Activated T-helper 9 cell treated with anti-CD3 and anti-CD28 coated beads, Interleukin-2, amount 50 U/mL, for 16 hours (primary cell): ENCODE results near the gene EIF4H.
"Not testable (repeated sequence)": the region's sequence is repeated elsewhere in the genome, so short reads cannot be mapped to it uniquely, and the experiment has no call there.

Experiments used
- DNase-seq: peaks from one replicate; pipeline ENCODE4 v3.0.0-alpha.2; 2020; ENCODE audit warnings: low read depth

Gene EIF4H

DNA sequence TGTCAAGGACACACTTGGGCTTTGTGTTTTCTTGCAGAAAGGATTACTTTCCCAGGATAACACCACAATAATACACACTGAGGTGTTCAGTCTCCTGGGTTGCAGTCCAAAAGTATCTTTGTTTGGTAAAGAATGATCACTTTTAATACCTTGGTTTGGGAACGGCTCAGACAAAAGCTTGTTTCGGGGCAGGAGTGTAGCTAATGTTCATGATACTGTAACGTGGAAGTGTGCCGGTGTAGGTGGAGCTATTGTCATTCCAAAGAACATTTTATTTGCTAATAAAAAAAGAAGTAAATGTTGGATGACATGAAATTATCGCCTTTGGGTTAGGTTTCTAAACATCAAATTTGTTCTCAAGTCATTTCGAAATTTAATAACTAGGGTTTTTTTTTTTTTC, 1.2 kb downstream of the EIF4H start:
- no peak for DNase-seq

DNA sequence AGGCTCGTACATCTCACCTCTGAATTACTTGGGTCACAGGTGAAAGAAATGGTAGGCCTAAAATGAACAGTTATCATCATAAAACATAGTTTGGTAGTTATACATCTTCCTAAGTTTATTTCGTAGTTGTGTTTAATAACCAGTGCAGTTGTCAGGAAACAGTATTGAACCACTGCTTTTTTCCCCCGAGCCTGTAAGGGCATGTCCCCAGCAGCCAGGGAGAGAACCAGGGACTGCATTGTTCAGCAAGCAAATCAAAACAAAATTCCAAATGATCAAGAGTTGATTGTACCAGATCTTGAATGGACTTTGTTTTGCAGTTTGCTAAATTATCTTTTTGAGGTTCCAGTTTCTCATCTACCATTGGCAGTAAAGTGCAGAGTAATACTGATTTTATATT, 2.4 kb downstream of the EIF4H start:
- DNase-seq = no peak

DNA sequence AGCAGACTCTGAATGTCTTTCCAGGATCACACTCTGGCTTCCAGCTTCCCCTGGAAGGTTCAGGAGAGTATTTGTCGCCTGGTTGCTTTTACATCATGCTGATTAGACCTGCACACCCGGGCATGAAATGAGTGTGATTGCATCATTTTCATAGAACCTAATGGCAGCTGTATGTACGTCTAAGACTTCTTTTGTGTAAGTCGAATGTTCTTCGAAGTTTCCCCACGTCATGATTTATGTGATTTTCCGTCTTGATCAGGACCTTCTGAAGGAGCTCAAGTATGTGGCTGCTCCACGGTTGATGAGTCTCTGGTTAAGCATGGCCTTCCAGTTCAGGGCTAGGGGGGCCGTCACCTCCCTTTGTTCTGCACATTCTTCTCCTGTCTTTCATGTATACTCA, 4.5 kb downstream of the EIF4H start:
- no peak for DNase-seq

DNA sequence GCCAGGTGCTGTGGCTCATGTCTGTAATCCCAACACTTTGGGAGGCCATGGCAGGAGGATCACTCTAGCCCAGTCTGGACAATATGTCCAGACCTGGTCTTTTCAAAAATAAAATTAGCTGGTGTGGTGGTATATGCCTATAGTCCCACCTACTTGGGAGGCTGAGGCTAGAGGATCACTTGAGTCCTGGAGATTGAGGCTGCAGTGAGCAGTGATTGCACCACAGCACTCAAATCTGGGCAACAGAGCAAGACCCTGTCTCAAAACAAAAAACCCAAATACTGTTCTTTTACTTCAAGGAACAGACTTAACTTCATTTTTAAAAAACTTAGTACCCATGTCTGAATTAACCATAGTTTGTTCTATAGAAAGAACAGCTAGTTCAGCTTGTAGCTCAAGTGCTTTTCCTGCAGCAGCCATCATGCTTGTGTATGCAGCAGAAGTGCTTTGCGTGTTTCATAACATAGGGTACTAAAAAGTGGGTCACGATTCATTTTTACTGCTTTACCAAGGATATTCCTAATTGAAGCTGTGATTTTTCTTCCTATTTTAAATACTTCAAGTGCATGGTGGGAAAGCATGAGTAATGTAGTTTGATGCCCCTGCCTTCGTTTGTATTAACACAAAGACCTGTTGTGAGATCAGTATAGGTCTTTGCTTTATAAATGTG, 5.9 kb downstream of the EIF4H start:
- DNase-seq = no peak

DNA sequence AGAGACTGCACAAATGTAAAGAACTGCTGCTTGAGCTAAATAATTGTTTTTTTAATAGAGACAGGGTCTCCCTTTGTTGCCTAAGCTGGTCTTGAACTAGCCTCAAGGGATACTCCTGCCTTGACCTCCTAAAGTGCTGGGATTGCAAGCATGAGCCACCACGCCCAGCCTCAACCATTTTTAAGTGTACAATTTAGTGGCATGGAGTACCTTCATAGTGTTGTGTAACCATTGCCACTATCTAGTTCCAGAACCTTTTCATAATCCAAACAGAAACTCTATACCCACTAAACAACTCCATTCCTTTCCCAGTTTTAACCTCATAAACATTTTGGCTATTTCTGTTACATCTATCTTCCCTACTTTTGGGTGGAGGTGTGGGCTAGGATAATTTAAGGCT, 6.7 kb downstream of the EIF4H start:
- no peak for DNase-seq

DNA sequence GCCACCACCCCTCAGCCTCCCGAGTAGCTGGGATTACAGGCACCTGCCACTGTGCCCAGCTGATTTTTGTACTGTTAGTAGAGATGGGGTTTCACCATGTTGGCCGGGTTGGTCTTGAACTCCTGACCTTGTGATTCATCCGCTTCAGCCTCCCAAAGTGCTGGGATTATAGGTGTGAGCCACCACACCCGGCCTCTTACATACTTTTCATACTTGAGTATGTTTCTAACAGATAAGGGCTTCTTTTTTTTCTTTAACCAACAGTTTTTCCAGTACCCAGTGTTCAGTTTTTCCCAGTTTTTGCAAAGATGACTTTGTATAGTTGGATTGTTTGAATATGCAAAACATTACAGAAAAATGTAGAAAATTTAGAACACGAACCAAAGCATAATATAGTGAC, 7.7 kb downstream of the EIF4H start:
- DNase-seq = no peak

DNA sequence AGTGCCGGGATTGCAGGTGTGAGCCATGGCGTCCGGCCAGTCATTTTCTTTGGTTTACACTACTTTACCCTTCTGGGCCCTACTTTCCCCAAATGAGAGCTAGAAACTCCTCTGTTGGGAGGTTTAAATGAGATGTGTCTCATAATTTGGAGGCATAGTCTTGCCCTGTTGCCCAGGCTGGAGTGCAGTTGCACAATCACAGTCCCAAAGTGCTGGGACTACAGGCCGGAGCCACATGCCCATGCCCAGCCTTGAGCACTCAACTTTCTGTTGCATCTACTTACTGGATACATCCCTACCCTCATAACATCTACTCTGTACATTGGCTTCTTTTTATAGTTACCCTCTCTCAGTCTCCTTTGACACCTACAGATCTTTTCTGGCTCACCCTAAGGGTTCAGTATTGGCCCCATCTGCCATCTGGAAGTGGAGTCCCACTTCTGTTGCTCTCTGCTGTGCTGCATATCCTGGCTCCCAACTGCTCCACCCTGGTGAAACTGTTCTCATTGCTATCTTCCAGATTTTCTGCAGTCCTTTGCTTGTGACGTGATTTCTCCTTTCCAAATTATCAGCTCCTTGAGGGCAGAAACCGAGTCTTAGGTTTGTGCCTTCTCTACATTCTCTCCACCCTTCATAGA, 8.4 kb downstream of the EIF4H start:
- DNase-seq = no peak

DNA sequence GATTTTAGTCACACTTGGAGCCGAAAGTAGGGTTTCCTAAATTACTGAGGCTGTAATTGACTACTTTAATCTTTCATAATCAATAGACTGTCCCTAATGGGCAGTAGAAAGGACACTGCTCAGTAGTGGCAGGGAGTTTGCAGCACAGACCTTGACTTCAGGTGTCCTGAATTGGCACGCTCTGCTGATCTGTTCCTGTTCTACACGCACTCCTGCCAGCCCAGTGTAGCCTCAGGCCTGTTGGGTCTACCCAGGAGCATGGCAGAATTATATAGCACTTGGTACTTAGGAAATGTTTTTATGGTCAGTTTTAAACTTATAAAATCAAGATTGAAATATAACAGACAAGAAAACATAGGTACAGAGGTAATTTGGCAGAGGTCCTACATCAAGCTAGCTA, 9.0 kb downstream of the EIF4H start:
- no peak for DNase-seq

DNA sequence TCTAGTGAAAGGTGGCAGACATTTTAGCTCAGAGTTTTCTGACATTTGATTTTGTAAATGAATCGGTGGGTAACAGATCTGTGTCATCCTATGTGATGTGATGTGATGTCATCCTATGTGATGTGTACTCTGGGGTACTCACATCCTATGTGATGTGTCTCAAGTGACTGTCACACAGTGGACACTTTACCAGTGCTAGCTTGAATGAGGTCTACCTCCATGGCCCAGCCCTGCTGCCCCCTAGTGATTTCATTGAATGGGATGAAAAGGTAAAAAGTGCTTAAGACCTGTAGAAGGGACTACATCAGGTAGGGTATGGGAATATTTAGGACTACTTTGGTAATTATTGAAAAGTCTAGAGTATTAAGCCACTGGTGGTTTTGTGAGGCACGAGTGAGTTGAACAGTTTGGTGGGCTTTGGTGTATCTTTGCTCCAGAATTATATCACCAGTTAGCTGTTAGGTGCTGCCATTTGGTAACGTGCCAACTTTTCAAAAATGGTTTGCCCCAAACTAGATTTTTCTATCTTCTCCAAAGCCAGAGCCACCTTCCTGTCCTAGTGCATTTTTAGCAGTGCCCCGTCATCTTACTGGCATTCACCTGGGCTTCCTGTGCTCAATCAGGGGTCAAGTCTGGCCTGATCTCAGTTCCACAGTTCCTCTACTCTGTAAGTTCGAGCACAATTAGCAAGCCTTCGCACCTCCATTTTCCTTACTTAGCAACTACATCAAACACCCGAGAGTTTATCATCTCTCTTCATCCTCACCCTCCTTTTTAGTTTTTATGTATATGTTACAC, 9.7 kb downstream of the EIF4H start:
- DNase-seq = no peak

DNA sequence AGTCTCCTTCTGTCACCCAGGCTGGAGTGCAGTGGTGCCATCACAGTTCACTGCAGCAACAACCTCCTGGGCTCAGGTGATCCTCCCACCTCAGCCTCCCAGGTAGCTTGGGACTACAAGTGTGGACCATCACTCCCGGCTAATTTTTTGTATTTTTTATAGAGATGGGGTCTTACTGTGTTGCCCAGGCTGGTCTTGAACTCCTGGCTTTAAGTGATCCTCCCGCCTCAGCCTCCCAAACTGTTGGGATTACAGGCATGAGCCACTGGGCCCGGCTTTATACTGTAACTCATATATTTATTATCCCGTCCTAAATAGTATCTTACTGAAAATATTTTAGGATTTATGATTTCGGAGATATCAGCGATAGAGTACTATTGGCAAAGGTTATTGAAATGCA, 10.9 kb downstream of the EIF4H start:
- no peak for DNase-seq

DNA sequence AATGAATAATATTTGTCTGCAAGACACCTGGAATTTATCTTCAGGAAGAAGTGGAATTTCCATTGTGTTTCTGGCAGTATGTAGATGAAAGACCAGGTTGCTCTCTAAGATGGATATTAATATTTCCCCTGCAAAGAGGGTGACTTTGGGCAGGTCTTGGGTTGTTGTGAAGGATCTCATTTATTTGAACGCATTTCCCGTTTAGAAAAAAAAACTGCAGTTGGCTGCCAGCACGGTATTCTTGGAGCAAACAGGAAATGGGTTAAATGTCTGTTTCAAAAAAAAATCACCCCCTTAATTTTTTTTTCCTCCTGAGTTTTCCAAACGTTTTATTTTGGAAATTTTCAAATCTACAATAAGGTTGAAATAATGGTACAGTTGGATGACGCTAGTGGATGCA, 11.5 kb downstream of the EIF4H start:
- no peak for DNase-seq

DNA sequence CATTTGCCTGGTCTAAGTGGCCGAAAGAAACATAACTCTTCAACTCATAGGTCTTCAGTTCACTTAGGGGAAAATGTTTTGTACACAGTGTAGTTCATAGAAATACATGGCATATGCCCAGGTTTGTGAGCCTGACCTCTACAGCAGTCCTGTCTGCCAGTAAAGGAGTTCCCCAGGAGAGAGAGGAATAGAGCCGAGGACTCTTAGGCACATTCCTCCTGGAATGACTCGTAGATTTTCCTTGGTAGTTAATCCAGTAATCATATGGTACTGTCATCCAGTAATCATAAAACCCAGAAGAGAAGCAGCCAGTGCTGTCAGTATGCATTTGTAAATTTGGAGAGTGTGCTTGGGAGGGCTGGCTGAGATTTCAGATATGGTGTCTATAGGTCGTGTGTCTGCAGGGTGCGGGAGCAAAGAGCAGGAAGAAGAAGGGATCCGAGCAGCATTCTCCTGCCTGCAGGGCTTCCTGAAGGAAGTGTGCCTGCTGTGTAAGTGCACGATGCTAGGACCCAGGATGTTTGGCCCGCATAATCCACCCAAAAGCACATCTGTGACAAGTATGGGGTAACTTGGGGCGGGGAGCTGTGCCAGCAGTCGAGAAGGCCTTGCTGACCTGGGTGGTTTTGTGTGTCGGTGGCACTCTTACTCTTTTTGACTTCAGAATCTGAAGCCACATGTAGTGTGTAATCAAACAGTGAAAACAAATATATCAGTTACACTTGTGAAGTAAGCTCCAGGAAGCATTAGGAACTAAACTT, 13.9 kb downstream of the EIF4H start:
- DNase-seq = no peak

DNA sequence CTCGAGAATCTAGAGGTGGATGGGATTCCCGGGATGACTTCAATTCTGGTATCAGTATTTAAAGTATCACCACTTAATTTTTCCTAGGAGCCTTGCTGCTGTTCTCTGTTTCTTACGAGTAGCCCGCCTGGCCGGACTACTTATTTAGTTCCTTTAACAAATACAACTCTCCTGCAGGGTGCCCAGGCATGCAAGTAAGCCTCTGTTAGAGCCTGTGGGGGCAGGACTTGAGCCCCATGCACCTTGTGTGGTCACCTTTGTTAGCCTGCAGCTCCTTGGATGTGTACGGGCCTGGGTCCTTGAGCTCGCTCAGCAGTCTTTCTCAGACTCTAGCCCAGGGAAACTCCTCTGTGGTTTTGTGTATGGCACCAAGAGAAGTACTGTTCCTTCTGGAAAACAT, 16.1 kb downstream of the EIF4H start:
- no peak for DNase-seq

DNA sequence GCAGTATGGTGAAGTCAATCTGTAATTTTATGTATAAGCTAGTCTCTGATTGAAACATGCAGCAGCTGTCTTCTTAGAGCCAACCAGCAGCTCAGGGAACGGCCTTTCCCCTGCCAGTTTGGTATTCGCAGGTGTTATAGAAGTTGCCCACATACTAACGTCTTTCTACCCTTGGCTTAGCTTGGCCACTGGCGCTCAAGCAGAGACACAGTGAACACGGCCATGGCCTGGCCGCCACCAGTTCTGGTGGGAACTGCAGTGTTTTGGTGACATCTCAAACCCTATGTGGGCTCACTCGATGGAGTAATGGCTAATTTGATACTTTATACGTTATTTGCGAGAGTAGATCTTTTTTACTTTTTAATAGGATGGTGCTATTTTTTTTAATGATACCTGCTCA, 17.1 kb downstream of the EIF4H start:
- no peak for DNase-seq

DNA sequence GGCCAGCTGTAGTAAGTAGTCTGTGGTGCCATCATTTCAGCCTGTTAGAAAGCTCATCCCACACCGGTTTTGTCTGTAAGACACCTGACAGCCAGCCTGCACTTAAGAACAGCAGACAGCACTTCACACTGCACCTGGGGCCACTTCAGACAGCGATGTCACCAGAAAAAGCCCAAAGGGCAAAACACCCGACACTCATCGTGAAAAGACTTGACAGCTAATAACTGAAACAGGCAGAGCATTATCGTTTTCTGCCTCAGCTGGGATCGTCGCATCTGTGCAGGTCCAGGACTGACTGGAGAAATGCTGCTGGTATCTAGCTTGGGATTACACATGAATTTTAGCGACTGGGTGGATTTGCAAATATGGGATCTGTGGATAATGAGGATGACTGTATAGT, 18.9 kb downstream of the EIF4H start:
- DNase-seq = no peak

DNA sequence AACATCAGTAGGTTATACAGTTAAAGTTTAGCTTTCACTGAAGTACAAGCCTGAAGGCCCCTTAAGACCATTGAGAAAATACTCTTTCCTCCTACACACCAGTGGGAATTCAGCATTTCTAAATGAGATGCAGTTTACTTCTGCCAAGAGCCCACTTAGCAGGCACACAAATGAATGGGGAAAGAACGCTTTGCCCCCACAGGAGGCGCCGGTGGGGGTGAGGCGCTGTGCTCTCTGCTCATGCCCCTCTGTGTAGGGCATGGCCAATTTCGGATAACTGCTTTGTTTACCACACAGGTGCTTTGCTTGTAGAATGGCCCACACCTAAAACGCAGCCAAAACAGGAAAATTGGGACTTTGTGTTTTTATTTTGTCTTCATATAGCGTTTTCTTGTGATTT, 19.8 kb downstream of the EIF4H start:
- DNase-seq = no peak

DNA sequence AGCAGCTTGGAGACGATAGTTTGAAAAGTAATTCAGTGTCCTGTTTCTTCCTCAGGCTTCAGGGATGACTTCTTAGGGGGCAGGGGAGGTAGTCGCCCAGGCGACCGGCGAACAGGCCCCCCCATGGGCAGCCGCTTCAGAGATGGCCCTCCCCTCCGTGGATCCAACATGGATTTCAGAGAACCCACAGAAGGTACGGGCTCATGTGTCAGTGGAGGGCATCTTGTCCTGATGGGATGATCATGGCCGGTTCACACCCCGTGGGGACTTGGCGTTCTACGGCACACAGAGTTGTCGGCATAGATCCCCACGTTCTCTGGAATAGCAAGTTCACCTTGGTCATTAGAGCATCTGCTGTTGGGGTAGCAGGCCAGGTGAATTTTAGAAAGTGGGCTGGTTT, 20.5 kb downstream of the EIF4H start:
- no peak for DNase-seq

DNA sequence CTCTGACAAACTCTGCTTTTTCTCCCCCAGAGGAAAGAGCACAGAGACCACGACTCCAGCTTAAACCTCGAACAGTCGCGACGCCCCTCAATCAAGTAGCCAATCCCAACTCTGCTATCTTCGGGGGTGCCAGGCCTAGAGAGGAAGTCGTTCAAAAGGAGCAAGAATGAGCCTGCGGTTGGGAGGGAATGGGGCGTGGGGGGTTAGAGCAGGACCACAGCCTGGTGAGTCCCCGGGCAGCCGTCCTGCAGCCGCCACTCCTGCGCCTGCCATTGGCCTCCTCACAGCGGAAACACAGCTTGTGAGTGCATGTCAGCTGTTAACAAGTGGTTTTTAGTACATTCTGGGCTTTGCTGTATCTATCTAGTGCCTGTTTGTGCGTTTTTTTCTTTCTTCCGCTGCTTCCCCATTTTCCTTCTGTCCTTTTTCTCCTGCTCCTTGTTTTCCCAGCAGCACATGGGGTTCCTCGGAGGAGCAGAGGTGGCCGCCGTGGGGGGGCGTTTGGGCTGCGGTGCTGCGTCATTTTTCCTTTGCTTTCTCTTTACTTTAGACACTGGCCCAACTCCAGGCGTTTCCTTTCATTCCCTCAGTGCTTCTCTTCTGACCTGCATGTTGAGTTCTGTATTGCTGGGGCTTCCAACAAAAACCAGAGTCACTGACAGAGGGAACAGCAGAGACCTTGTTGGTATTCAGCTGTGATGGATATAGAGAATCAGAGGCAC, 21.1 kb downstream of the EIF4H start:
- DNase-seq = not testable (repeated sequence)

DNA sequence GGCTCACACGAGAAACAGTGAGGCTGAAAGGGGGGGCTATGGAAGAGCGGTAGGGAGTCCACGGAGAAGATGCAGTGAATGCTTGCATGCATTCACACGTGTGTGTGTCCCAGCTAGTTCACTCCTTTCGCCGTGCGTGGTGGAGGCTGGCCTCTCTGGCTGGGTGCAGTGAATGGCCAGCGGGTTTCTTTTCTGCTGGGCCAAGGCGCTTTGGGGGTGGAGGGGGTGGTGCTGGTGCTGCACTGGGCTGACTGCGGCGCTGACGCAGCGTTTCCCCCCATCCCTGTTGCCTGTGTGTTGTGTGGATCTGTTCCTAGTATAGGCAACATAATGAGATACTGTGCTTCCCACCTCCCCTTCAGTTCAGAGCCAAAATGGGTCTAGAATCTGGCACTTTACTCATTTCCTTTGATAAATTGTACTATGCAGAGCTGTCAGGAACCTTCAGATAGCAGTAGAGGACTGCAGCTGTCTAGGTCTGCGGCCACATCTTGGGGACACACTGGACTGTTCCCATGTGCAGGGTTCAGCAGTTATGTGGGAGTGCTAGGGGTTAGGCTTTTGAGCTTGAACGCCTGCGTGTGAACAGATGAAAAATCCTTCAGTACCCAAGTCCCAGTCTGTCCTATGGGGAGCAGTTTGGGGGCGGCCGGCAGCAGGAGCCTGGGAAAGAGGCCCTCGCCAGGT, 22.0 kb downstream of the EIF4H start:
- not testable (repeated sequence) for DNase-seq

DNA sequence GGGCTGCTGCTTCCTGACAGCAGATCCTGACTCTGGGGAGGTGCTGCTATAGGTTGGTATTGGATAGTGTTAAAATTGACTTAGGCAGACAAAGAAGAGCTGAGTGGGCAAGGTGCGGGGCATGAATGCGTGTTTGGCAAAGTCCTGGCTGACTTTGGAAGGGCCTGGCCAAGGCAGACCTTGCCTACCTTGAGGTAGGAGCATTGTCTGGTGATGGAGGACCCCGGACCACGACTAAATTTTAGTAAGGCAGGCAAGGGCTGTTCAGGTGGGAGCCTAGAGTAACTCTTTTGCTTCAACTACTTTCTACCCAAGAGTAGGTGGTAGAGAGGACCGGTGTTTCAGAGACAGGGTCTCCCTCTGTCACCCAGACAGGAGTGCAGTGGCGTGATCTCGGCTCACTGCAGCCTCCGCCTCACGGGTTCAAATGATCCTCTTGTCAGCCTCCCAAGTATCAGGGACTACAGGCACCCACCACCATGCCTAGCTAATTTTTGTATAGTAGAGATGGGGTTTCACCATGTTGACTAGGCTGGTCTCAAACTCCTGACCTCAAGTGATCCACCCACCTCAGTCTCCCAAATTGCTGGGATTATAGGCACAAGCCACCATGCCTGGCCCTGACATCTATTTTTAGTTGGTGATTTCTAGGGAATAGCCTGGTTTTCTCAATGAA, 23.4 kb downstream of the EIF4H start:
- DNase-seq = no peak
